Measurements from ENCODE around the gene LUC7L.

GRCh38 chr16:242281-242680, 13.0 kb upstream of the LUC7L start:
- no peak for TF ChIP-seq CTCF (IDR thresholded peaks at IDR 0.05)
- TF ChIP-seq POLR2A (IDR thresholded peaks at IDR 0.05), result no peak

Measured in testis (tissue), 2 donors.